Measurements from ENCODE around the gene GRIN2A.

Gene GRIN2A

GRCh38 chr16:9862327-9862726 lies 319.9 kb downstream of the GRIN2A start:
- H3K36me3 ChIP-seq (replicated peaks): no peaks in the 10 kb centered on the region
- H3K9me3 ChIP-seq: no peaks in the 10 kb centered on the region
- no peaks in the 10 kb centered on the region for H3K4me1 ChIP-seq
- H3K4me3 ChIP-seq: no peak overlapping the region
- in situ Hi-C loops (cut with MboI; ENCODE audit: low sequenced_read_pairs): no loop called here
- H3K27me3 ChIP-seq (ENCODE audit: low read depth): no peaks in the 10 kb centered on the region
- no peak for DNase-seq (ENCODE audit: low spot score in 2 of 2)

DNA sequence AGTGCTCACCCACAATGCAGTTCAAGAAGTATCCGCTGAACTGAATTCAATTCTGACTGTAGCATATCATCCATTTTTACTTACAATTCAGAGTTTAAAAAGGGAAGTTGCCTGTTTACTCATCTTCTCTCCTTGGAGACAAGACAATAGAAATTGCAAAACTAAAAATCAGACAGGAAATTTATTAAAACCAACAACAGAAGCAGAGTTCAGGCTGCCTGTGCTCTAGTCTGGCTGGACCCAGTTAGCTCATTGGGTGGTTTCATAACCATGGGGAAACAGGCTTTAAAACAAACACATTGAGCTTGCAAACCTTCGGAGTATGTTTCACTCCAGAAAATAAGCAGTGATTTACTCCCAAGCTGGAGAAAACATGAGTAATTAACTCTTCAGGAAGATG lies 321.4 kb downstream of the GRIN2A start:
- in situ Hi-C loops (cut with MboI; ENCODE audit: low sequenced_read_pairs): no loop called here
- Histone ChIP-seq H3K4me1 (no peaks in the 10 kb centered on the region), H3K9me3 (no peaks in the 10 kb centered on the region)

GRCh38 chr16:9859701-9860327 lies 322.4 kb downstream of the GRIN2A start:
- Histone ChIP-seq H3K4me1 (no peaks in the 10 kb centered on the region), H3K27me3 (ENCODE audit: low read depth) (no peaks in the 10 kb centered on the region), H3K4me3 (no peak overlapping the region), H3K9me3 (no peaks in the 10 kb centered on the region), H3K36me3 (replicated peaks) (no peaks in the 10 kb centered on the region)
- DNase-seq (ENCODE audit: low spot score in 2 of 2): no peak
- in situ Hi-C loops (cut with MboI; ENCODE audit: low sequenced_read_pairs): no loop called here

More for the DNA sequence above, 321.4 kb downstream of the GRIN2A start:
- Histone ChIP-seq H3K36me3 (replicated peaks) (no peaks in the 10 kb centered on the region), H3K27me3 (ENCODE audit: low read depth) (no peaks in the 10 kb centered on the region), H3K4me3 (no peak overlapping the region)
- DNase-seq (ENCODE audit: low spot score in 2 of 2): no peak

GRCh38 chr16:9854675-9855074 lies 327.6 kb downstream of the GRIN2A start:
- H3K4me1 ChIP-seq: no peaks in the 10 kb centered on the region
- in situ Hi-C loops (cut with MboI; ENCODE audit: low sequenced_read_pairs): no loop called here
- H3K9me3 ChIP-seq: no peaks in the 10 kb centered on the region
- H3K36me3 ChIP-seq (replicated peaks): no peaks in the 10 kb centered on the region
- no peaks in the 10 kb centered on the region for H3K27me3 ChIP-seq (ENCODE audit: low read depth)
- DNase-seq (ENCODE audit: low spot score in 2 of 2): no peak
- no peak overlapping the region for H3K4me3 ChIP-seq

- no peaks in the 10 kb centered on the region for H3K36me3 ChIP-seq (replicated peaks)
- H3K27me3 ChIP-seq (ENCODE audit: low read depth): no peaks in the 10 kb centered on the region
- H3K4me3 ChIP-seq: no peak overlapping the region
- no peak for DNase-seq (ENCODE audit: low spot score in 2 of 2)
- H3K9me3 ChIP-seq: no peaks in the 10 kb centered on the region
- in situ Hi-C loops (cut with MboI; ENCODE audit: low sequenced_read_pairs): no loop called here
- H3K4me1 ChIP-seq: no peaks in the 10 kb centered on the region
These were observed 330.2 kb downstream of the GRIN2A start for GRCh38 chr16:9852003-9852402.

DNA sequence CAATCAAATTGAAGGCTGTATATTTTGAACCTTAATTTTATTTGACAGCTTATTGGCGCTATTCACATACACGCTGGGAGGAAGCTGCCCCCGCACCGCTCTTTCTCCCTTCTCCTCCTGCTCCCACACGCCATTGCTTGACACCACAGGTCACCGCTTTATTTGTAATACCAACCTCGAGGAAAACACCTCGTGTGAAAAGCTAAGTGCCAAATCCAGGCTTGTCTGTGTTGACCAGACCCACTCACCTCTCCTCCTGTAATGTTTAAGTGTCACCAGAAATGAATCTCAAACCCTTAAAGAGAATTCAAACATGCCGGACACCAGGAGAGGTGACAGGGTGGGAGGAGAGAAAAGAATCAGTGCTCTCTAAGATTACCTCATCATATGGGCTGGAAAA lies 331.4 kb downstream of the GRIN2A start:
- H3K27me3 ChIP-seq (ENCODE audit: low read depth): no peaks in the 10 kb centered on the region
- H3K4me3 ChIP-seq: no peak overlapping the region
- H3K4me1 ChIP-seq: no peaks in the 10 kb centered on the region
- in situ Hi-C loops (cut with MboI; ENCODE audit: low sequenced_read_pairs): no loop called here
- H3K9me3 ChIP-seq: no peaks in the 10 kb centered on the region
- no peaks in the 10 kb centered on the region for H3K36me3 ChIP-seq (replicated peaks)
- DNase-seq (ENCODE audit: low spot score in 2 of 2): no peak

- H3K4me1 ChIP-seq: no peaks in the 10 kb centered on the region
- H3K9me3 ChIP-seq: no peaks in the 10 kb centered on the region
- no peak overlapping the region for H3K4me3 ChIP-seq
- no peak for DNase-seq (ENCODE audit: low spot score in 2 of 2)
- H3K36me3 ChIP-seq (replicated peaks): no peaks in the 10 kb centered on the region
- in situ Hi-C loops (cut with MboI; ENCODE audit: low sequenced_read_pairs): no loop called here
- H3K27me3 ChIP-seq (ENCODE audit: low read depth): no peaks in the 10 kb centered on the region
These were observed 332.5 kb downstream of the GRIN2A start for GRCh38 chr16:9849697-9850245.

GRCh38 chr16:9847146-9847545 lies 335.1 kb downstream of the GRIN2A start:
- DNase-seq (ENCODE audit: low spot score in 2 of 2): no peak
- Histone ChIP-seq H3K9me3 (no peaks in the 10 kb centered on the region), H3K27me3 (ENCODE audit: low read depth) (no peaks in the 10 kb centered on the region), H3K4me3 (no peak overlapping the region), H3K36me3 (replicated peaks) (no peaks in the 10 kb centered on the region), H3K4me1 (no peaks in the 10 kb centered on the region)
- in situ Hi-C loops (cut with MboI; ENCODE audit: low sequenced_read_pairs): no loop called here

DNA sequence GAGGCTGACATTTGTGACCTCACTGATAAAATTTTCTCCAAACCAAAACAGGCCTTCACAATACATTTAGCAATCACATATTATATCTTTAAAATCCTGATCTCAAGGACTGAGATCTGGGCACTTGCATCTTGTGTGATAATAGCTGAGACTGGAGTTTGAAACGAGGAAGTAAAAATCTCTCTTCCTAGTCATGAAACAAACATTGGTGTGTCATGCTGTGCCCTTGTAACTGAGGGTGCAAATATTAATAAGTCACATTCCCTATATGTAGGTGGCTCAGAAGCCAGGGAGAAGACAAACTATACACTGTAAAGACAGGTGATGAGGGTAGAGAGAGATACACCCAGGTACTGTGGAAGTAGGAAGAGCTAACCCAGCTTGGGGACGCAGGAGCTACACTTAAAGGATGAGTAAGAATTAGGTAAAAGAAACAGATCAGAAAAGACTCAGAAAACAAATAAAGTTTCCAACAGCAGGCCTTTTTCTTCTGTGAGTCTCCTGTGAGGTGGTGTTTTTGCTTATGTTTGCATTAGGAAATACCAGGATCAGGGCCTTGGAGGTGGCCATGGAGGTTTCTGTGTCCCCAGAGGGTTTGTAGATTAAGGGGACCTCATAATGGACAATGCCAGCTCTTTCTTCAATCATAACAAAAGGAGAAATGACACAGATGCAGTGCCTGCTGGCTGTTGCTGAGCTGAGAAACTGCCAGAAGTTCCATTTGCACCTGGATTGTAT lies 335.7 kb downstream of the GRIN2A start:
- Histone ChIP-seq H3K4me1 (no peaks in the 10 kb centered on the region), H3K27me3 (ENCODE audit: low read depth) (no peaks in the 10 kb centered on the region), H3K4me3 (no peak overlapping the region), H3K36me3 (replicated peaks) (no peaks in the 10 kb centered on the region), H3K9me3 (no peaks in the 10 kb centered on the region)
- in situ Hi-C loops (cut with MboI; ENCODE audit: low sequenced_read_pairs): no loop called here
- no peak for DNase-seq (ENCODE audit: low spot score in 2 of 2)

- Histone ChIP-seq H3K4me3 (no peak overlapping the region), H3K27me3 (ENCODE audit: low read depth) (no peaks in the 10 kb centered on the region), H3K9me3 (no peaks in the 10 kb centered on the region), H3K4me1 (no peaks in the 10 kb centered on the region), H3K36me3 (replicated peaks) (no peaks in the 10 kb centered on the region)
- DNase-seq (ENCODE audit: low spot score in 2 of 2): no peak
- in situ Hi-C loops (cut with MboI; ENCODE audit: low sequenced_read_pairs): no loop called here
These were observed 336.4 kb downstream of the GRIN2A start for GRCh38 chr16:9845661-9846361.

DNA sequence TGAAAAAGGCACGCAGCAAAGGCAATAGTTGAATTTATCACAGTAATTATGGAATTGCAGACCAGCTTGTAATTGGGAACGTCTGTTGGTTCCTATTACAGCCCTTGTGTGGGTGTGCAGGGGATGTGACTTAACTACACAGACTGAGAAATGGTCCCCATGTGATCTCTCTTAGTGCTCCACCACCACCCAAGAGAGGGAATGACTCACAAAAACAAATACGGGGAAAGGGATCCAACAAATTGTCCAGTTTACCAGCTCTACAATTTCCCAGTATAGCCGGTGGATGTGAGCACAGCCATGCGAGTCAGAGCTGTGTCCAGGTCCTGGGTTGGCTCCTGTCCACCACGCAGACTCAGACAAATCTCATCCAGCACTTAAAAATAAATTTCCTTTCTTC lies 337.9 kb downstream of the GRIN2A start:
- H3K9me3 ChIP-seq: no peaks in the 10 kb centered on the region
- no peaks in the 10 kb centered on the region for H3K4me1 ChIP-seq
- no peak overlapping the region for H3K4me3 ChIP-seq
- H3K36me3 ChIP-seq (replicated peaks): no peaks in the 10 kb centered on the region
- in situ Hi-C loops (cut with MboI; ENCODE audit: low sequenced_read_pairs): no loop called here
- no peaks in the 10 kb centered on the region for H3K27me3 ChIP-seq (ENCODE audit: low read depth)
- no peak for DNase-seq (ENCODE audit: low spot score in 2 of 2)

- no peaks in the 10 kb centered on the region for H3K4me1 ChIP-seq
- no peak overlapping the region for H3K4me3 ChIP-seq
- no peaks in the 10 kb centered on the region for H3K27me3 ChIP-seq (ENCODE audit: low read depth)
- DNase-seq (ENCODE audit: low spot score in 2 of 2): no peak
- H3K36me3 ChIP-seq (replicated peaks): no peaks in the 10 kb centered on the region
- in situ Hi-C loops (cut with MboI; ENCODE audit: low sequenced_read_pairs): no loop called here
- no peaks in the 10 kb centered on the region for H3K9me3 ChIP-seq
These were observed 338.7 kb downstream of the GRIN2A start for GRCh38 chr16:9843424-9844018.

DNA sequence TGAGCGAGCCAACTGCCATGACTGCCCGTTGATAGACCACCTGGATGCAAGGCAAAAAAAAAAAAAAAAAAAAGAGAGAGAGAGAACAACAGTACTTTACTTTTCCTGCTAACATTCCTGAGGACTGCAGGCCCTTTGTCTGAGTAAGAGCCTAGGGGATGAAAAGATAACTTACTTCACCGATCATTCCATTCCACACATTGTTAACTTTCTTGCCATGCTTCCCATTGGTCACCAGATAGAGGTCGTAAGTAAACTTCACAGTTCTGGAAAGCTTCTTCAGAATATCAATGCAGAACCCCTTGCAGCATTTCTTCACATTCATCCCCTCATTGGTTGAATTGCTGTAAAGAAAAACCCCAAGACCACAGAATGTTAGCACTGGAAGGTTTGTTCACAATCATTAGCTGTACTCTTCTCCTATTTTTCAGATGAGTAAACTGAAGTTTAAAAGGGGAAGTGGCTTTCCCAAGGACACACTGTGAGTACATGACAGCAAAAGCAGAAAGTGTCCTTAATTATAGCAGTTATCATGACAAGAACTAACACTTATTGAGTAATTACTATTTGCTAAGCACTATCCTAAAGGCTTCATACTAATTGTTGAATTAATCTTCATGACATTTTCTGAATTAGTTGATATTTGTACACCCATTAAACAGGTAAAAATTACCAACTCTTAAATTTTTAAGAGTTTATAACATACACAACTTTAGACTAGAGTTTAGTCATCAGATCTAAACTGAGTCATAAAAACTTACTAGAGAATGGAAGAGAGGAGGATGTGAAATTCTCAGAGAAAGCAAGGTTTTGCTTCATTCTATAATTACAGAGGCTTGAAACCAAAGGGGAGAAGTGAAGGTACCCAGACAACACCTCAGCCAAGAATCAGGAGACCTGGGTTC lies 341.2 kb downstream of the GRIN2A start:
- H3K4me1 ChIP-seq: no peaks in the 10 kb centered on the region
- DNase-seq (ENCODE audit: low spot score in 2 of 2): no peak
- H3K36me3 ChIP-seq (replicated peaks): no peaks in the 10 kb centered on the region
- H3K4me3 ChIP-seq: no peak overlapping the region
- in situ Hi-C loops (cut with MboI; ENCODE audit: low sequenced_read_pairs): no loop called here
- H3K9me3 ChIP-seq: no peaks in the 10 kb centered on the region
- H3K27me3 ChIP-seq (ENCODE audit: low read depth): no peaks in the 10 kb centered on the region
